Stimulated activated CD8-positive, alpha-beta memory T cell treated with anti-CD3 and anti-CD28 coated beads, Interleukin-4, amount 100 ng/mL, for 1 hour (primary cell): ENCODE measurements around the gene CCDC73.
"Not testable (repeated sequence)": the region's sequence is repeated elsewhere in the genome, so short reads cannot be mapped to it uniquely, and the experiment has no call there.

Experiments
- DNase-seq, 2 donors: peaks; one replicate each; pipeline ENCODE4 v3.0.0-alpha.2; 2020; ENCODE audit warnings: low read depth in 2 of 2, low spot score in 1 of 2

Gene CCDC73

GRCh38 chr11:32596114-32596513, 198.3 kb downstream of the CCDC73 start:
- not testable (repeated sequence) for DNase-seq

- no peak for DNase-seq
Measured at GRCh38 chr11:32594272-32594671, 200.2 kb downstream of the CCDC73 start.

- DNase-seq, result no peak
Measured at GRCh38 chr11:32586576-32587190, 207.8 kb downstream of the CCDC73 start.

GRCh38 chr11:32584921-32585320, 209.5 kb downstream of the CCDC73 start:
- no peak for DNase-seq

- peak; percentile 86 to 91 for DNase-seq
Measured at GRCh38 chr11:32583459-32584271, 210.8 kb downstream of the CCDC73 start, which contains the start of gene EIF3M. Gene EIF3M, plus strand, starts transcription at chr11:32583831. Its CDS starts 57 bp downstream, at chr11:32583888.

GRCh38 chr11:32581556-32581955, 212.9 kb downstream of the CCDC73 start:
- no peak for DNase-seq

- DNase-seq, result no peak
Measured at GRCh38 chr11:32580967-32581366, 213.5 kb downstream of the CCDC73 start.

- DNase-seq, result no peak
Measured at GRCh38 chr11:32576456-32576855, 218.0 kb downstream of the CCDC73 start.

- no peak for DNase-seq
Measured at GRCh38 chr11:32575070-32575469, 219.4 kb downstream of the CCDC73 start.

GRCh38 chr11:32574421-32574820, 220.0 kb downstream of the CCDC73 start:
- DNase-seq, result no peak

GRCh38 chr11:32573228-32573627, 221.2 kb downstream of the CCDC73 start:
- no peak for DNase-seq

- no peak for DNase-seq
Measured at GRCh38 chr11:32571039-32571438, 223.4 kb downstream of the CCDC73 start.

GRCh38 chr11:32569313-32569881, 225.1 kb downstream of the CCDC73 start:
- DNase-seq, result no peak

GRCh38 chr11:32567154-32567553, 227.3 kb downstream of the CCDC73 start:
- no peak for DNase-seq

GRCh38 chr11:32566517-32566916, 227.9 kb downstream of the CCDC73 start:
- DNase-seq, result no peak

GRCh38 chr11:32563600-32563959, 230.9 kb downstream of the CCDC73 start:
- no peak for DNase-seq

GRCh38 chr11:32562839-32563599, 231.4 kb downstream of the CCDC73 start:
- no peak for DNase-seq

- no peak for DNase-seq
Measured at GRCh38 chr11:32561835-32562234, 232.6 kb downstream of the CCDC73 start.

GRCh38 chr11:32555895-32556294, 238.6 kb downstream of the CCDC73 start:
- no peak for DNase-seq

- DNase-seq, result no peak
Measured at GRCh38 chr11:32555091-32555490, 239.4 kb downstream of the CCDC73 start.
